Hepatocyte (in vitro differentiated cells): ENCODE measurements around the gene SPATA20. TPM values are rescaled to one million over a fixed set of nuclear protein-coding genes. Genes with fewer than 3 reads are reported as not detected.

Source experiments
- DNase-seq: peaks from one replicate; pipeline ENCODE4 v3.0.0-alpha.2; 2016; ENCODE audit warnings: low spot score
- H2AFZ ChIP-seq: fragments of 200-600 bp; sonication (generic); 2 replicates; pipeline ENCODE4 v1.6.0; 2016; ENCODE audit warnings: antibody characterized with exemption, mild to moderate bottlenecking
- H3K27ac ChIP-seq: fragments of 200-600 bp; sonication (generic); 2 replicates; pipeline ENCODE4 v1.5.1; 2016; ENCODE audit warnings: mild to moderate bottlenecking
- H3K27me3 ChIP-seq: fragments of 200-600 bp; sonication (generic); 2 replicates; pipeline ENCODE4 v1.6.1; 2016
- H3K36me3 ChIP-seq: fragments of 200-600 bp; sonication (generic); replicated peaks from 2 replicates; pipeline ENCODE4 v1.5.1; 2016; ENCODE audit warnings: low read depth; ENCODE audit not compliant: insufficient read depth
- H3K4me1 ChIP-seq: fragments of 200-600 bp; sonication (generic); 2 replicates; pipeline ENCODE4 v1.5.1; 2016; ENCODE audit warnings: mild to moderate bottlenecking, moderate library complexity; ENCODE audit not compliant: insufficient read depth
- H3K4me2 ChIP-seq: fragments of 200-600 bp; sonication (generic); 2 replicates; pipeline ENCODE4 v1.6.0; 2016
- H3K4me3 ChIP-seq: fragments of 200-600 bp; sonication (generic); 2 replicates; pipeline ENCODE4 v1.5.1; 2016; ENCODE audit warnings: mild to moderate bottlenecking
- H3K79me2 ChIP-seq: fragments of 200-600 bp; sonication (generic); 2 replicates; pipeline ENCODE4 v1.6.0; 2017; ENCODE audit warnings: mild to moderate bottlenecking
- H3K9me2 ChIP-seq: fragments of 200-600 bp; sonication (generic); replicated peaks from 2 replicates; pipeline ENCODE4 v1.6.0; 2017; ENCODE audit warnings: mild to moderate bottlenecking; ENCODE audit not compliant: insufficient read depth
- H3K9me3 ChIP-seq: fragments of 200-600 bp; sonication (generic); 2 replicates; pipeline ENCODE4 v1.5.1; 2016; ENCODE audit warnings: low read depth, mild to moderate bottlenecking
- H4K20me1 ChIP-seq: fragments of 200-600 bp; sonication (generic); 2 replicates; pipeline ENCODE4 v1.6.0; 2016; ENCODE audit warnings: mild to moderate bottlenecking; ENCODE audit not compliant: insufficient read depth, poor library complexity, severe bottlenecking
- EZH2 ChIP-seq: fragments of 200-600 bp; sonication (generic); IDR thresholded peaks from 2 replicates; pipeline ENCODE4 v1.6.1; 2016; ENCODE audit warnings: antibody characterized with exemption, mild to moderate bottlenecking, borderline replicate concordance
- EZH2phosphoT487 ChIP-seq: fragments of 200-600 bp; sonication (generic); IDR thresholded peaks from one replicate; pipeline ENCODE4 v1.6.1; 2018; ENCODE audit warnings: antibody characterized with exemption, mild to moderate bottlenecking, low read depth, moderate library complexity; ENCODE audit not compliant: unreplicated experiment, severe bottlenecking
- WGBS: methylation state at CpG from one replicate; pipeline ENCODE4 v1.1.6; 2016; ENCODE audit warnings: low lambda C conversion rate; ENCODE audit errors: missing lambda C conversion rate; 5-methylcytosine and 5-hydroxymethylcytosine counted together
- polyA plus RNA-seq: library from polyadenylated mRNA; unstranded; fragments of >200 nt; fragmentation: Nextera tagmentation; extraction: Ambion mirVana; gene quantifications from 2 replicates; pipeline ENCODE4 v1.2.1, GENCODE V29; 2016
- total RNA-seq: library from RNA; depleted of rRNA; stranded (reverse); fragments of >200 nt; gene quantifications from 2 replicates; pipeline ENCODE4 v1.2.3, GENCODE V29; 2014
- TF ChIP-seq, protein P1 (sequence below): fragments of 200-600 bp; sonication (generic); IDR thresholded peaks from 2 replicates; pipeline ENCODE4 v1.5.1; 2016; ENCODE audit warnings: antibody characterized with exemption, mild to moderate bottlenecking; ENCODE audit not compliant: poor library complexity

SPATA20 gene
- total and polyA plus RNA-seq, 2 experiments from 2014 or later: 97.5 to 108 TPM

DNA sequence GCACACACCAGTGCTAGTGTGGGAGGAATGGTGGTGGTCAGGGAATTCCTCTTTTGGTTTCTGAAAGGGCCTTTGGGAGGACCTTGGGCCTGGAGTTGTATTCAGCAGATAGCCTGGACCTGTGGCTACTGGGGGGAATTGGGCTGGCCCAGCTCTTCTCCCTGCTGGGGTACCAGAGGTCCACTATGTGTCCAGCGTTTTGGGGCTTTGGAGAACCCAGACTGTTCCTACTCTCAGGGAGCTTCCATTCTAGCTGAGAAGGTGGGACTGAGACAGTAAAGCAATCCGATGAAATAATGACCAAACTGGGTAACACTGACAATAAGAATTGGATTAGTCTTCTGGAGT is 12.0 kb upstream of the SPATA20 start:
- H3K79me2 ChIP-seq: peaks cover 3% of the 10 kb centered on the region
- H3K4me3 ChIP-seq: no peak overlapping the region
- peaks cover 2% of the 10 kb centered on the region for H3K27me3 ChIP-seq
- H3K4me1 ChIP-seq: peaks cover 36% of the 10 kb centered on the region
- H3K9me2 ChIP-seq: no peaks in the 10 kb centered on the region
- no peak overlapping the region for H3K27ac ChIP-seq
- H3K4me2 ChIP-seq: peak overlapping the region; percentile 88
- no peaks in the 10 kb centered on the region for H3K9me3 ChIP-seq
- no peak for DNase-seq
- H3K36me3 ChIP-seq: no peaks in the 10 kb centered on the region
- WGBS: 100% methylated on average over 2 of the region's 2 CpGs
- no peak overlapping the region for H2AFZ ChIP-seq
- TF ChIP-seq, protein P1, sequence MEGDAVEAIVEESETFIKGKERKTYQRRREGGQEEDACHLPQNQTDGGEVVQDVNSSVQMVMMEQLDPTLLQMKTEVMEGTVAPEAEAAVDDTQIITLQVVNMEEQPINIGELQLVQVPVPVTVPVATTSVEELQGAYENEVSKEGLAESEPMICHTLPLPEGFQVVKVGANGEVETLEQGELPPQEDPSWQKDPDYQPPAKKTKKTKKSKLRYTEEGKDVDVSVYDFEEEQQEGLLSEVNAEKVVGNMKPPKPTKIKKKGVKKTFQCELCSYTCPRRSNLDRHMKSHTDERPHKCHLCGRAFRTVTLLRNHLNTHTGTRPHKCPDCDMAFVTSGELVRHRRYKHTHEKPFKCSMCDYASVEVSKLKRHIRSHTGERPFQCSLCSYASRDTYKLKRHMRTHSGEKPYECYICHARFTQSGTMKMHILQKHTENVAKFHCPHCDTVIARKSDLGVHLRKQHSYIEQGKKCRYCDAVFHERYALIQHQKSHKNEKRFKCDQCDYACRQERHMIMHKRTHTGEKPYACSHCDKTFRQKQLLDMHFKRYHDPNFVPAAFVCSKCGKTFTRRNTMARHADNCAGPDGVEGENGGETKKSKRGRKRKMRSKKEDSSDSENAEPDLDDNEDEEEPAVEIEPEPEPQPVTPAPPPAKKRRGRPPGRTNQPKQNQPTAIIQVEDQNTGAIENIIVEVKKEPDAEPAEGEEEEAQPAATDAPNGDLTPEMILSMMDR: no peak
- TF ChIP-seq EZH2 (no peak), EZH2phosphoT487 (no peak)
- H4K20me1 ChIP-seq: no peaks in the 10 kb centered on the region

DNA sequence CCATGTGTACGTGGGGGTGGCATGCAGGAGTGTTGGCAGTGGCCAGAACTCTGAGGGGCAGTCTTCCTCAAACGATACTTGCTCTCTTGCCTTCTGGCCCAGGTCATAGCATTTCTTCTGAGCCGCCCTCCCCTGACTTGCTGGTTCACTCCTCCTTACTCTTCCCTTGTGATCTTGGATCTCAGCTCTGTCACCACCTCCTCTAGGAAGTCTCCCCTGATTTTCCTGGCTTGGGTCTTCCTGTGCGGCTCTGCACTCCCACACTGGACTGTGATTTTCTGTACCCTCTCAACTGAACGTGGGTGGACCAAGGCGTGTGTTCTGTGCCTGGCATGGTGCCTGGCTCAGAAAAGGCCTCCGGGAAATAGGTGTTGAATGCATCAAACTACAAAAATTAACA is 11.6 kb upstream of the SPATA20 start:
- Histone ChIP-seq H3K4me3 (no peak overlapping the region), H3K9me2 (no peaks in the 10 kb centered on the region), H3K27me3 (peaks cover 2% of the 10 kb centered on the region), H3K36me3 (no peaks in the 10 kb centered on the region), H3K9me3 (no peaks in the 10 kb centered on the region), H4K20me1 (no peaks in the 10 kb centered on the region), H2AFZ (no peak overlapping the region), H3K79me2 (peaks cover 3% of the 10 kb centered on the region), H3K27ac (no peak overlapping the region), H3K4me1 (peaks cover 36% of the 10 kb centered on the region), H3K4me2 (no peak overlapping the region)
- DNase-seq: no peak
- 90% methylated on average over 7 of the region's 7 CpGs for WGBS
- TF ChIP-seq EZH2phosphoT487 (no peak), EZH2 (no peak)
- TF ChIP-seq, protein P1: no peak

DNA sequence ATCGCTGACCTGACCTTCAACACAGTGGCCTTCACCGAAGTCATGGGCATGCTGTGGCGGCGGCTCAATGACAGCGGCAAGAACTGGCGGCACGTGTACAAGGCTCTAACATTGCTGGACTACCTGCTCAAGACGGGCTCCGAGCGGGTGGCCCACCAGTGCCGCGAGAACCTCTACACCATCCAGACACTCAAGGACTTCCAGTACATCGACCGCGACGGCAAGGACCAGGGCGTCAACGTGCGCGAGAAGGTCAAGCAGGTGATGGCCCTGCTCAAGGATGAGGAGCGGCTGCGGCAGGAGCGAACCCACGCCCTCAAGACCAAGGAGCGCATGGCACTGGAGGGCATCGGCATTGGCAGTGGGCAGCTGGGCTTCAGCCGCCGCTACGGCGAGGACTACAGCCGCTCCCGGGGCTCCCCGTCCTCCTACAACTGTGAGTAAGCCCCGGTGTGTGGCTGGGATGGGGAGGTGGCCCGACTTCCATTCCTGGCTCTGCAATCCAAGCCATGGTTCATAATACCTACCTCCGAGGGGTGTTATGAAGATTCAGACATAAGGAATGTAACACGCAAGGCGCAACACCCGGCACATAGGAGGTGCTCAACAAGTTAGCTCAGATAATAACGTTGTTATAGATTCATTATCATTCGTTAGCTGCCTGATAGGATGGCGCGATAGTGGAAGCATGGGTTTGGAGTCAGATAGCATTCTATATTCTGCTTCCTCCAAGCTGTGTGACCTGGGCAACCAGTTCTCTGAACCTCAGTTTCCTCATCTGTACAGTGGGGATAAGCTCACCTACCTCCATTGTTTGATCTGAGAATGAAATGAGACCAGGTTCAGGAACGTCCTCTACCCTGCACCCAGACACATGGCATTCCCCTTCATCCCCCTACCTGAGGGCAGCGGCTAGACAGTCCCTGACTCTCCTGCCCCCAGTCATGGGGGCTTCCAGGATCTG is 10.0 kb upstream of the SPATA20 start:
- no peak overlapping the region for H3K4me3 ChIP-seq
- H3K4me1 ChIP-seq: peaks cover 43% of the 10 kb centered on the region
- peaks cover 5% of the 10 kb centered on the region for H3K79me2 ChIP-seq
- no peak for DNase-seq
- H3K9me2 ChIP-seq: no peaks in the 10 kb centered on the region
- WGBS: 96% methylated on average over 44 of the region's 45 CpGs
- H2AFZ ChIP-seq: no peak overlapping the region
- H3K4me2 ChIP-seq: no peak overlapping the region
- H3K36me3 ChIP-seq: no peaks in the 10 kb centered on the region
- H4K20me1 ChIP-seq: no peaks in the 10 kb centered on the region
- H3K9me3 ChIP-seq: no peaks in the 10 kb centered on the region
- H3K27me3 ChIP-seq: peaks cover 2% of the 10 kb centered on the region
- no peak for TF ChIP-seq EZH2phosphoT487
- TF ChIP-seq EZH2: no peak
- TF ChIP-seq, protein P1: no peak
- no peak overlapping the region for H3K27ac ChIP-seq
